ENCODE data around the gene SLC35F6.
A peak's percentile ranks its signal among the peaks of the same experiment; 100 is the strongest.

The SLC35F6 gene

GRCh38 chr2:26769089-26769761 is 5.1 kb downstream of the SLC35F6 start:
- ChIA-PET CTCF (interaction anchor here (0.9 to 5.2 kb wide), 4 partner anchors 10 to 77 kb away, joined by 3 to 22 read pairs (median 3); no protein-coding TSS in a partner anchor), POLR2A (no interaction called here)
- DNase-seq (ENCODE audit: extremely low spot score) = no peak
- TF ChIP-seq CTCF (IDR thresholded peaks at IDR 0.05; ENCODE audit: control extremely low read depth, extremely low read depth, low read depth, missing control alignments) = no peak

- DNase-seq (ENCODE audit: extremely low spot score) = peak; percentile 40
- ChIA-PET CTCF (interaction anchor here (1.1 to 5.2 kb wide), 5 partner anchors 9 to 29 kb away, joined by 3 to 22 read pairs (median 4); no protein-coding TSS in a partner anchor), POLR2A (no interaction called here)
- TF ChIP-seq CTCF (IDR thresholded peaks at IDR 0.05; ENCODE audit: control extremely low read depth, extremely low read depth, low read depth, missing control alignments) = peak; percentile 18
Observed at GRCh38 chr2:26770986-26771586, 7.0 kb downstream of the SLC35F6 start.

GRCh38 chr2:26772064-26773001 is 8.2 kb downstream of the SLC35F6 start:
- no peak for TF ChIP-seq CTCF (IDR thresholded peaks at IDR 0.05; ENCODE audit: control extremely low read depth, extremely low read depth, low read depth, missing control alignments)
- CTCF ChIA-PET = interaction anchor here (1.3 to 5.2 kb wide), 4 partner anchors 9 to 30 kb away, joined by 3 to 22 read pairs (median 6); no protein-coding TSS in a partner anchor
- POLR2A ChIA-PET = no interaction called here

GRCh38 chr2:26776195-26776800 is 12.2 kb downstream of the SLC35F6 start:
- CTCF ChIA-PET = interaction anchor here (1.1 to 1.5 kb wide), 2 partner anchors 10 to 29 kb away, joined by 3 to 4 read pairs; no protein-coding TSS in a partner anchor
- TF ChIP-seq CTCF (IDR thresholded peaks at IDR 0.05; ENCODE audit: control extremely low read depth, extremely low read depth, low read depth, missing control alignments) = no peak
- no peak for DNase-seq (ENCODE audit: extremely low spot score)
- POLR2A ChIA-PET = interaction anchor here (0.6 kb wide), 1 partner anchor 553 kb away, joined by 3 read pairs; no protein-coding TSS in a partner anchor

More at GRCh38 chr2:26772064-26773001, 8.2 kb downstream of the SLC35F6 start:
- DNase-seq (ENCODE audit: extremely low spot score) = no peak

GRCh38 chr2:26778098-26778497 is 14.0 kb downstream of the SLC35F6 start:
- ChIA-PET POLR2A (no interaction called here), CTCF (interaction anchor here (1.5 kb wide), 1 partner anchor 31 kb away, joined by 4 read pairs; no protein-coding TSS in a partner anchor)
- no peak for TF ChIP-seq CTCF (IDR thresholded peaks at IDR 0.05; ENCODE audit: control extremely low read depth, extremely low read depth, low read depth, missing control alignments)
- DNase-seq (ENCODE audit: extremely low spot score) = no peak

All from GM10248 (cell line).